HG03342 (cell line): ENCODE results near the gene IFRD1.
"Not testable (repeated sequence)": the region's sequence is repeated elsewhere in the genome, so short reads cannot be mapped to it uniquely, and the experiment has no call there.

Experiments
- ATAC-seq: cut with Tn5 transposase; IDR thresholded peaks from one replicate; pipeline ENCODE4 v1.9.1; 2021; ENCODE audit warnings: mild to moderate bottlenecking, moderate library complexity; ENCODE audit not compliant: unreplicated experiment

The IFRD1 gene

GRCh38 chr7:112515989-112516388 lies 65.7 kb downstream of the IFRD1 start:
- ATAC-seq = no peak

GRCh38 chr7:112516418-112516817 lies 66.2 kb downstream of the IFRD1 start:
- ATAC-seq = not testable (repeated sequence)

GRCh38 chr7:112517487-112517886 lies 67.2 kb downstream of the IFRD1 start:
- ATAC-seq = no peak

- no peak for ATAC-seq
Observed at GRCh38 chr7:112520787-112521186, 70.5 kb downstream of the IFRD1 start.

- no peak for ATAC-seq
Observed at GRCh38 chr7:112521942-112522341, 71.7 kb downstream of the IFRD1 start.

- ATAC-seq = no peak
Observed at GRCh38 chr7:112523871-112524270, 73.6 kb downstream of the IFRD1 start.
